Erythroblast (primary cell): ENCODE results near the gene CCDC117.

Experiments
- GATA1 ChIP-seq: IDR thresholded peaks from 2 replicates; pipeline ENCODE4 v1.6.1; 2011; ENCODE audit warnings: low read depth, mild to moderate bottlenecking, control low read depth, low read length, moderate library complexity
- POLR2A ChIP-seq: IDR thresholded peaks from 2 replicates; pipeline ENCODE4 v1.6.1; 2011; ENCODE audit warnings: mild to moderate bottlenecking, low read length

GRCh38 chr22:28734393-28734792 lies 38.1 kb upstream of the CCDC117 start:
- TF ChIP-seq POLR2A = no peak
- TF ChIP-seq GATA1 = no peak
